LNCaP clone FGC (cell line): ENCODE results near the gene MIEF1.

Experiments
- DNase-seq: peaks from one replicate; pipeline ENCODE4 v3.0.0-alpha.2; 2011; ENCODE audit warnings: low read depth
- H3K4me3 ChIP-seq: 2 replicates; pipeline ENCODE4 v1.5.1; 2011; ENCODE audit warnings: mild to moderate bottlenecking, low read depth, low read length, control low read depth
- TF ChIP-seq, protein P1 (sequence below): IDR thresholded peaks from 2 replicates; pipeline ENCODE4 v1.5.1; 2012; ENCODE audit warnings: mild to moderate bottlenecking; ENCODE audit not compliant: control insufficient read depth, insufficient read depth; ENCODE audit errors: extremely low read depth

MIEF1 gene

DNA sequence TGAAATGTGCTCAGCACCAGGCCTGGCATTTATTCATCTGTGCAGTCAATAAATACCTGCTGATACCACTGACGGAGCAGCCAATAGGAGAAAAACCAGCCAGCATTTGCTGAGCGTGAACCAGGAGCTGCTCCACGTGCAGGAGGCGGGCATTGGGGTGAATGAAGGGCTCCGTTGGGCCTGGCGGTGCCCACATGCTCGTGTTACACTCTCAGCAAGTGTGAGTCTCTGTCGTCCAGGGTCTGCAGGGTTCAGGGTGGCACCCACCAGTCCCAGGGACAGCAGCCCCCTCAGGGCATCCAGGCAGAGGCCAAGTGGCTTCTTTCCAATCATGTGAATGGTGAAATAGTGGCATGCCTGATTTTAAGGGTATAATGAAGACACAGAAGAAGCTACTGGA, 34.6 kb downstream of the MIEF1 start:
- H3K4me3 ChIP-seq, result no peak overlapping the region

GRCh38 chr22:39537975-39538374, 35.9 kb downstream of the MIEF1 start:
- no peak for DNase-seq
- TF ChIP-seq, protein P1, sequence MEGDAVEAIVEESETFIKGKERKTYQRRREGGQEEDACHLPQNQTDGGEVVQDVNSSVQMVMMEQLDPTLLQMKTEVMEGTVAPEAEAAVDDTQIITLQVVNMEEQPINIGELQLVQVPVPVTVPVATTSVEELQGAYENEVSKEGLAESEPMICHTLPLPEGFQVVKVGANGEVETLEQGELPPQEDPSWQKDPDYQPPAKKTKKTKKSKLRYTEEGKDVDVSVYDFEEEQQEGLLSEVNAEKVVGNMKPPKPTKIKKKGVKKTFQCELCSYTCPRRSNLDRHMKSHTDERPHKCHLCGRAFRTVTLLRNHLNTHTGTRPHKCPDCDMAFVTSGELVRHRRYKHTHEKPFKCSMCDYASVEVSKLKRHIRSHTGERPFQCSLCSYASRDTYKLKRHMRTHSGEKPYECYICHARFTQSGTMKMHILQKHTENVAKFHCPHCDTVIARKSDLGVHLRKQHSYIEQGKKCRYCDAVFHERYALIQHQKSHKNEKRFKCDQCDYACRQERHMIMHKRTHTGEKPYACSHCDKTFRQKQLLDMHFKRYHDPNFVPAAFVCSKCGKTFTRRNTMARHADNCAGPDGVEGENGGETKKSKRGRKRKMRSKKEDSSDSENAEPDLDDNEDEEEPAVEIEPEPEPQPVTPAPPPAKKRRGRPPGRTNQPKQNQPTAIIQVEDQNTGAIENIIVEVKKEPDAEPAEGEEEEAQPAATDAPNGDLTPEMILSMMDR, result no peak
- no peak overlapping the region for H3K4me3 ChIP-seq

More for the DNA sequence above, 34.6 kb downstream of the MIEF1 start:
- DNase-seq, result no peak
- TF ChIP-seq, protein P1, result no peak

- no peak overlapping the region for H3K4me3 ChIP-seq
- TF ChIP-seq, protein P1, result peak; percentile 9; the same call in 1 of the 2 replicates
- no peak for DNase-seq
Observed at GRCh38 chr22:39543095-39543494, 41.0 kb downstream of the MIEF1 start.

GRCh38 chr22:39545386-39546365, 43.6 kb downstream of the MIEF1 start:
- no peak overlapping the region for H3K4me3 ChIP-seq
- no peak for DNase-seq
- TF ChIP-seq, protein P1, result no peak

DNA sequence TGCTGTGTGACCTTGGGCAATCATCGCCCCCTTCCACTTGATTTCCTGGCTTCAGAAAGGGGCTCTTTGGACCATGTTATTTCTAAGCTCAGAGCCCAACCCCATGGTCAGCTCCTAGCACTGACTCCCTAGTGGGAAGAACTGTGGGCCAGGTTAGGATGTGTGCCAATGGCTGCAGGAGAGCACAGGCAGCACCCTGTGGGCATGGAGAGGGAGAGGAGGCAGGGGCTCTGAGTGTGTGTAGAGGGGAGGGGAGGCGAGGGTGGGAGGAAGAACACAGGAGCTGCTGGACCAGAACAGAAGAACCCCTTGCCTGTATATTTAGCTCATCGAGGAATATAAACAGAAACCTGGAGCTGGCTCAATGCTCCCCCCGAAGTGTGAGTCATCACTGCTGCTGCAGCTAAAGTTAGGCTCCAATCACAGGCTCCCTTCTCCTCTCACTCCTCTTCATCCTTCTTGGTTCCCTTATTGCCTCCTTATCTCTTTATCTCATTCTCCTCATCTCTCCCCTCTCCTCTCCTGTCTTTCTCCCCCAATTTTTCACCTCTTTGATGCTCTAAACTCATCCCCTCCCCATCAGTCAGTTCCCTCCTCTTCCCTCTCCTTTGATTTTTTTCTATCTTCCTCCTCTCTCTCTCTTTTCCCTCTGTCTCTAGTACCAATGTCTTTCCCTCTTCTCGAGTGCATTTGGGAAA, 44.9 kb downstream of the MIEF1 start:
- no peak overlapping the region for H3K4me3 ChIP-seq
- no peak for DNase-seq

GRCh38 chr22:39547587-39547947, 45.5 kb downstream of the MIEF1 start:
- no peak for DNase-seq
- H3K4me3 ChIP-seq, result no peak overlapping the region
- TF ChIP-seq, protein P1, result no peak

More for the DNA sequence above, 44.9 kb downstream of the MIEF1 start:
- TF ChIP-seq, protein P1, result no peak

GRCh38 chr22:39553429-39553828, 51.3 kb downstream of the MIEF1 start:
- TF ChIP-seq, protein P1, result no peak
- no peak for DNase-seq
- no peak overlapping the region for H3K4me3 ChIP-seq
